Left renal pelvis (tissue), 4 donors: Measurements from ENCODE around the gene BACH2. TPM values are rescaled to one million over a fixed set of nuclear protein-coding genes. Genes with fewer than 3 reads are reported as not detected.
"Not testable (repeated sequence)": the region's sequence is repeated elsewhere in the genome, so short reads cannot be mapped to it uniquely, and the experiment has no call there.

Experiments used
- DNase-seq, 4 donors: peaks; one replicate each; pipeline ENCODE4 v3.0.0-alpha.2; 2013; ENCODE audit warnings: low read depth in 4 of 4, low spot score in 3 of 4
- polyA plus RNA-seq, 4 donors: library from polyadenylated mRNA; unstranded; fragments of 120-200 nt; gene quantifications; one replicate each; pipeline ENCODE4 v1.2.1, GENCODE V29; 2013; ENCODE audit not compliant: insufficient read length in 4 of 4

BACH2 gene
- polyA plus RNA-seq, 4 donors, result 9.0 to 11.5 (median 10.7) TPM

- DNase-seq, result no peak
Observed at GRCh38 chr6:90167514-90168379, 128.9 kb downstream of the BACH2 start.

DNA sequence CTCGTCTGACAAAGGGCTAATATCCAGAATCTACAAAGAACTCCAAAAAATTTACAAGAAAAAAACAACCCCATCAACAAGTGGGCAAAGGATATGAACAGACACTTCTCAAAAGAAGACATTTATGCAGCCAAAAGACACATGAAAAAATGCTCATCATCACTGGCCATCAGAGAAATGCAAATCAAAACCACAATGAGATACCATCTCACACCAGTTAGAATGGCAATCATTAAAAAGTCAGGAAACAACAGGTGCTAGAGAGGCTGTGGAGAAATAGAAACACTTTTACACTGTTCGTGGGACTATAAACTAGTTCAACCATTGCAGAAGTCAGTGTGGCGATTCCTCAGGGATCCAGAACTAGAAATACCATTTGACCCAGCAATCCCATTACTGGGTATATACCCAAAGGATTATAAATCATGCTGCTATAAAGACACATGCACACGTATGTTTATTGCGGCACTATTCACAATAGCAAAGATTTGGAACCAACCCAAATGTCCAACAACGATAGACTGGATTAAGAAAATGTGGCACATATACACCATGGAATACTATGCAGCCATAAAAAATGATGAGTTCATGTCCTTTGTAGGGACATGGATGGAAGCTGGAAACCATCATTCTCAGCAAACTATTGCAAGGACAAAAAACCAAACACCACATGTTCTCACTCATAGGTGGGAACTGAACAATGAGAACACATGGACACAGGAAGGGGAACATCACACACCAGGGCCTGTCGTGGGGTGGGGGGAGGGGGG is 130.3 kb downstream of the BACH2 start:
- DNase-seq, result not testable (repeated sequence)

GRCh38 chr6:90162648-90163387 is 133.8 kb downstream of the BACH2 start:
- no peak for DNase-seq

DNA sequence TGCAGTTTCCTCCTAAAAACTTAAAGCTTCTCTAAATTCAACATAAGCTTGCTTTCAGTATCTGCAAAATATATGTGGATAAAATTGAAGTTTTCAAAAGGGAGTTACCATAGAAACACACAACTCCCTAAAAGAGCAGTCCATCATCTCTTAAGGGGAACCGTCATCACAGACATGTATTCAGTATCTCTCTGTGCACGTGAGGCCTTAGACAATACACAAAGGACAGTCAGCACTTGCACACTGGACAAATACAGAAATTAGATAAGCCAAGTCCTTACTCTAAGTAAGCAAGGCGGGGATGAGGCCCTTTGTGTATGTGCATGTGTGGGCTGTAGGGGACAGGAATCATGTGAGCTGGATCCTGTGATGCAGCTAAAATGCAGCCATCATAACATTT is 136.6 kb downstream of the BACH2 start:
- no peak for DNase-seq

DNA sequence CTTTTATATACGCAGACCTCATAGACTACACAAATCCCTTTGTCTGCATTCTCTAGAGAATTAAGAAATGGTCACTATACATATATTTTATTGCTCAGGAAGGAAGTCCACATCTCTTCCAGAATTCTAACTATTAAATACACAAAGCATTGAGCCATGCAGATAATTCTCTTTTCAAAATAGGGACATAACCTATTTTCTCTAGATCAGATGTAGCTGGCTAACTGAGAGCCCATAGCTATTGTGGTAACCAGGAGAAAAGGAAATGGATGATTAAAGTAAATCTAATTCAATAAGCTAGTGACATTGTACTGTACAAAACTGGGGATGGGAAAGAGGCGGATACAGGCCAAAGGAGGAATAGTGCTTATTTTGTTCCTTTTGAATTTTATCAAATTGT is 137.2 kb downstream of the BACH2 start:
- DNase-seq, result no peak

- no peak for DNase-seq
Observed at GRCh38 chr6:90158936-90159335, 137.7 kb downstream of the BACH2 start.

DNA sequence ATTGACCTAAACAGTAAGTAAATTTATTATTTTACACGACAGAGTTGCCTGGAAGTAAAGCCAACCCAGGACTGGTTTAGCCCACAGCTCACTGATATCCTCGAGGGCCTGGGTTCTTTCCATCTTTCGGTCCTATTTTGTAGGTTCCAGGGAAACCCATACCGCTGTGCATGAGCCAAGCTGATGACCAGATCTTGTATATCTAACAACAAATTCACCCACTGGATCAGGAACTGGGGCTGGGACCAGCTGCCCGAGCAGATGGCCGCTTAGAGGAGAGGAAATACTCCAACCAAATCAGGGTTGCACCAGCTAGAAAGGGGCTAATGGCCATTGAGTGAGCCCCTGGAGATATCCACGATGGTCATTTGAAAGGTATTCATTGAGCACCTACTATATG is 139.2 kb downstream of the BACH2 start:
- no peak for DNase-seq

DNA sequence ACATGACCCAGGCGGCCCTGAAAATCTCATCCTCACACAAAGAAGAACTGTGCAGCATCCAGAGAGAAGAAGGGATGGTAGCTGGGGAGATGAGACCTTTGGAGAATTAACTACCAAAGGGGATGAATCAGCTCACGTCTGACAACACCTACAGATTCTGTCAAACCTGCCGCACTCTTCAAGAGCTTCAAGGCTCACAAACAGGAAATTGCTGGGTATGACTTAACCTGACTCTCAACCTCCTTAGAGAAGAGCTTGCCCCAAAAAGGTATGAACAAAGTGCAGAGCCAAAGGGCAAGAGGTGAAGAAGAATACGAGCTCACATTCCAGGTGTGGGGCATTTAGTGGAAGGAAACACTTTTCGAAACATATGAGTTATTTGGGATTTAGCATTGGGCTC is 139.8 kb downstream of the BACH2 start:
- DNase-seq, result no peak

GRCh38 chr6:90154755-90155470 is 141.7 kb downstream of the BACH2 start:
- no peak for DNase-seq

DNA sequence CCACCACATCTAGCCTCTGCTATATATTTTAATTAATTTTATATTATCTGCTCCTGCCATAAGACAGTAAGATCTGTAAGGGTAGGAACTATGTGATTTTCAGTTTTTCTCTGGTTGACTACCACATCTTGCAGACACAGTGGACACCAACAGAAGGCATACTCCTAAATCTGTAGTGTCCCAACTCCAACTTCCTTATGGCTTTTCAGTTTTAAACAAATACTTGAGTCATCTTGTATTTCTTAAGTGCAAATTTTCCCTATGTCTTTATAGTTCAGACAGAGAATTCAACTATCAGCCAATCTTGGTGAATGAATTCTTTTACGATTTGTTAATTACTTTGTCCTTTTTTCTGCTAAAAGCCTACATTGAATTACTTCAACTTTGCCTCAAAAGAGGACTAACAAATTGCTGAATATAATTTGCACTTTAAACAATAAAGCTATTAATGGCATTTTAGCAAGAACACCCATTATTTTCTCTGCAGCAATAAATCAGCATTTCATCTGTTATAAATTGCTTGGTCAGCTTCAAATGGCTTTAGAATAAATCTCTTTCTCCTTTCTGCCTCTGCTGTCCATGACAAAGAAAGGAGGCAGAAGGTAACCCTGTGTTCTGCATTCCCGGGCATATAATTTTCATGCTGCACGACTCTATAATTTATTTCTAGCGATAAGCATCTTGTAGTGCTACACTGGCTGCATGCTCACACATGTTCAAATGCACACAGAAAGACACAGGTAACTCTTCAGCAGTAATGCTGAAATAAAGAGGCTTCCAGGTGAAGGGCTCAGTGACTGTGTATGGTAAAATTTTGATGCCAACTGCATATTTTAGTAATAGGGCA is 144.8 kb downstream of the BACH2 start:
- DNase-seq, result no peak

DNA sequence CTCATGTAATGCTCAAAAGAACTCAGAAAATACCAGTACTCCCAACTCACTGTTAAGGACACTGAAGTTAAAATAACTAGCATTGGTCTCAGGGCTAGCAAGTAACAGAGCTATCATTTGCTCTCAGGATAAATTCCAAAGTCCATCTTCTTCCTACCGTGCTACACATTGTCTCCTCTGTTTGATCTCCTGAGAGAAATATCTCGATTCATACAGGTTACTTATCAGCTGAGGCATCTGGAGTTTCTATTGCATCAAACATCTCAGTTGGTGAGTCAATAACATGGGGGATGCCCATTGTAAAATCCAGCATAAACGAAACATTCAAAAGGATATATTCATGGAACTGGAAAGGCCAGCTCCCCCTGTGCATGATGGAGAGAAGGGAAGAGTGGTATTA is 147.4 kb downstream of the BACH2 start:
- DNase-seq, result no peak

DNA sequence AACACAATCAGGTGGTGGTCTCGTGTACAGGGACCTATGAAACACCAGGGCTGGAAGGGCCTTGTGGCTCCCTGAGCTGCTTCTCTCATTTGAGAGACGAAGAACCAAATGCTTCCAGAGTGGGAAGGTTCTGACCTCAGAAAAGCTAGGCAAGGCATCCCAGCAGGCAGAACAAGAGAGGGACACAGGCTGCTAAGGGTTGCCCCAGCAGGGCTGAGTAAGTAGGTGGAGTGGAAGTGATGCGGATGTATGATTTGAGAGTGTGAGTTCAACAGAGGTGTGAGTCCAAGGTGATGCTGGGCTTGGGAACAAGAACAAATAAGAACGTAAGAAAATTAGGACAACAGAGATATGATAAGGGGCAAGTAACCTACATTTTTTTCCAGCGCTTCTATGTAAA is 147.8 kb downstream of the BACH2 start:
- DNase-seq, result no peak

DNA sequence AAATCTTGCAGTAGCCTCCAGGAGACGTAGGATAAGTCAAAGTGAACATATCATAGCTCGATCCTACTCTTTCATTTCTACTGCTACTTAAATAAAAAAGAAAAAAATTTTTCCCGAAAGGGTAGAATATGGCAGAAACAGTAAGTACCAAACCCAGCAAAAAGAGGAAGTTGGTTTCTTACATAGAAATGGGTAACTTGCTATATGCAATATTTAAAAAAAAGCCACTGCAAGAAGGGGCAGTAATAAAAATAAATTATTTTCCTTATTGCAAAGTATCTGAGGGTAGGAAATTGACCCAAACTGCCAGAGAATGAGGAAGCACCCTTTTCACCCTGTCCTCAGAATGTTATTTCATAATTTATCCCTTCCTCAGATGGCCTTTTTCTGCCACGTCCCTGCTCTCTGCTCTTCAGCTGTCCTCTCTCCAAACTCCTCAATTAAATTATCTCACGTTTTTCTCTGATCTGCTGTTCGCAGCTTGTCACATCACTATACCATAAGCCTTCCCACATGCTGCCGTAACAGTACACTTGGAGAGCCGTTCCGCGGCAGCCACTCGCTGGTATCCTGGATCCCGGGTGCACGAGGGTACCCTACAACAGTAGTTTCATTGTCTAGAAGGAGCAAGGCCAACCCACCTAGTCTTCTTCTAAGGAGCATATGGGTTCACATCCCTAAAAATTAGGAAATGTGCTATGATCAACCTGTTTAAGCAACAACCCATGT is 149.6 kb downstream of the BACH2 start:
- DNase-seq, result no peak

- DNase-seq, result no peak
Observed at GRCh38 chr6:90146024-90146423, 150.6 kb downstream of the BACH2 start.

DNA sequence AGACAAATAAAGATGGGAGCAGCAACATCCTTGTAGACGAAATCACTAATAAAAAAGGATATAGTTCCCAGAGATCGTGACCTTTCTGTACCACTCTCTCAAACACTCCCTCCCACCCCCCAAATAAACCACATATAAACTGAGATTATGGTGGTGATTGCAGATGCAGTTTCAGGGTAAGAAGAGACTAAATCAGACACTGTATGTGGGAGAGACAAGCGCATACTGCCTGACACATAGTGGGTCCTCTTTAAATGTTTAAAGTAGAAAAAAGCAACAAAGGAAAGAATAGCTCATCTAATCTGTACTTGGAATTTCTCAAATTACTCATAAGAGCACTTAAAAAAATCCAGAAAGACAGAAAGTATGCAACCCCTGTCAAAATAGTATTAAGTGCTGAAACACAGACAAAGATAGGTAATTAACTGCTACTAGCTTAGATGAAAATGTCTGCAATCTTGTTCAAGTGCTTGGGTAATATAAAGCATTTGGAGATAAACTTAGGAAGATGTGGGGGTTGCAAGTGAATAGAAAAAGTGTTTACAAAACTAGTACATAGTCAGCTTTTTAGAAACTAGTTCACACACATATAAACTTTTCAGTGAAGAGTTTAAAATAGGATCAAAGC is 151.6 kb downstream of the BACH2 start:
- no peak for DNase-seq

DNA sequence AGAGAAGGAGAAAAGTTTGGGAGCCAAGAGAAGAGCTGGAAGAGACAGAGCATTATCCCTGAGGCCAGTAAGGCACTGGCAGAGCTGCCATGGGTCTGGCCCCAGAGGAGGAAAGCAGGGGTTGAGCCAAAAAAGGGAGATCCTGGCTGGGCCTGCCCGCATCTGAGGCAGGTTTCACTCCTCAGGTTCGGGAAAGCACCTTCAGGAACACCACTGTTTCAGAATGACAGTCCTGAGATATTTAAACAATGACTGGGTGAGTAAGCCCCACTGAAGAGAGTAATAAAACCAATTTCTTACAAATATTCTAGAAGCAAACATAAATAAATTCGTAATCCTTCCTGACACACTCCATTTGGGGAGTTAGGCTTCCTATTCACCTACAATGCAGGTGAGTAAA is 152.2 kb downstream of the BACH2 start:
- DNase-seq, result no peak

- DNase-seq, result no peak
Observed at GRCh38 chr6:90140683-90141082, 156.0 kb downstream of the BACH2 start.

GRCh38 chr6:90139272-90139817 is 157.3 kb downstream of the BACH2 start:
- no peak for DNase-seq
